ENCODE results near the gene TCF4.

Gene TCF4

GRCh38 chr18:55447672-55448018 is 140.3 kb downstream of the TCF4 start:
- no peak overlapping the region for H3K27ac Mint-ChIP-seq
- no peaks in the 10 kb centered on the region for H3K9me3 Mint-ChIP-seq
- no peaks in the 10 kb centered on the region for H3K36me3 Mint-ChIP-seq (ENCODE audit: low read depth)
- peaks cover 3% of the 10 kb centered on the region for H3K27me3 Mint-ChIP-seq
- DNase-seq, result no peak
- H3K4me3 Mint-ChIP-seq, result no peak overlapping the region
- H3K4me1 Mint-ChIP-seq (ENCODE audit: low read depth), result no peaks in the 10 kb centered on the region

- Mint-ChIP-seq H3K36me3 (ENCODE audit: low read depth) (no peaks in the 10 kb centered on the region), H3K4me1 (ENCODE audit: low read depth) (no peaks in the 10 kb centered on the region), H3K4me3 (no peak overlapping the region), H3K27me3 (peaks cover 3% of the 10 kb centered on the region), H3K27ac (no peak overlapping the region), H3K9me3 (no peaks in the 10 kb centered on the region)
- no peak for DNase-seq
These were observed 140.9 kb downstream of the TCF4 start for GRCh38 chr18:55446996-55447671.

- no peak for DNase-seq
- Mint-ChIP-seq H3K9me3 (no peaks in the 10 kb centered on the region), H3K27me3 (peaks cover 3% of the 10 kb centered on the region), H3K27ac (no peak overlapping the region), H3K4me1 (ENCODE audit: low read depth) (no peaks in the 10 kb centered on the region), H3K36me3 (ENCODE audit: low read depth) (no peaks in the 10 kb centered on the region), H3K4me3 (no peak overlapping the region)
These were observed 143.5 kb downstream of the TCF4 start for GRCh38 chr18:55444536-55444935.

- no peak overlapping the region for H3K27ac Mint-ChIP-seq
- H3K4me1 Mint-ChIP-seq (ENCODE audit: low read depth), result no peaks in the 10 kb centered on the region
- H3K36me3 Mint-ChIP-seq (ENCODE audit: low read depth), result no peaks in the 10 kb centered on the region
- no peaks in the 10 kb centered on the region for H3K9me3 Mint-ChIP-seq
- H3K27me3 Mint-ChIP-seq, result peaks cover 3% of the 10 kb centered on the region
- no peak for DNase-seq
- no peak overlapping the region for H3K4me3 Mint-ChIP-seq
These were observed 144.2 kb downstream of the TCF4 start for GRCh38 chr18:55443776-55444175.

GRCh38 chr18:55442561-55442960 is 145.4 kb downstream of the TCF4 start:
- no peak overlapping the region for H3K27ac Mint-ChIP-seq
- H3K4me1 Mint-ChIP-seq (ENCODE audit: low read depth), result no peaks in the 10 kb centered on the region
- H3K36me3 Mint-ChIP-seq (ENCODE audit: low read depth), result no peaks in the 10 kb centered on the region
- no peak for DNase-seq
- H3K9me3 Mint-ChIP-seq, result no peaks in the 10 kb centered on the region
- no peak overlapping the region for H3K4me3 Mint-ChIP-seq
- H3K27me3 Mint-ChIP-seq, result peaks cover 3% of the 10 kb centered on the region

- peaks cover 3% of the 10 kb centered on the region for H3K27me3 Mint-ChIP-seq
- no peaks in the 10 kb centered on the region for H3K4me1 Mint-ChIP-seq (ENCODE audit: low read depth)
- H3K36me3 Mint-ChIP-seq (ENCODE audit: low read depth), result no peaks in the 10 kb centered on the region
- no peak overlapping the region for H3K27ac Mint-ChIP-seq
- H3K9me3 Mint-ChIP-seq, result no peaks in the 10 kb centered on the region
- DNase-seq, result no peak
- H3K4me3 Mint-ChIP-seq, result no peak overlapping the region
These were observed 147.0 kb downstream of the TCF4 start for GRCh38 chr18:55440988-55441387.

GRCh38 chr18:55439056-55439455 is 148.9 kb downstream of the TCF4 start:
- Mint-ChIP-seq H3K9me3 (no peaks in the 10 kb centered on the region), H3K27ac (no peak overlapping the region), H3K4me1 (ENCODE audit: low read depth) (no peaks in the 10 kb centered on the region), H3K4me3 (no peak overlapping the region), H3K36me3 (ENCODE audit: low read depth) (no peaks in the 10 kb centered on the region), H3K27me3 (peaks cover 3% of the 10 kb centered on the region)
- no peak for DNase-seq

- DNase-seq, result no peak
- Mint-ChIP-seq H3K36me3 (ENCODE audit: low read depth) (no peaks in the 10 kb centered on the region), H3K27ac (no peak overlapping the region), H3K4me3 (no peak overlapping the region), H3K4me1 (ENCODE audit: low read depth) (no peaks in the 10 kb centered on the region), H3K9me3 (peaks cover 3% of the 10 kb centered on the region), H3K27me3 (no peaks in the 10 kb centered on the region)
These were observed 152.4 kb downstream of the TCF4 start for GRCh38 chr18:55435592-55435991.

- no peaks in the 10 kb centered on the region for H3K36me3 Mint-ChIP-seq (ENCODE audit: low read depth)
- DNase-seq, result no peak
- H3K27me3 Mint-ChIP-seq, result no peaks in the 10 kb centered on the region
- no peaks in the 10 kb centered on the region for H3K4me1 Mint-ChIP-seq (ENCODE audit: low read depth)
- H3K9me3 Mint-ChIP-seq, result peaks cover 3% of the 10 kb centered on the region
- no peak overlapping the region for H3K27ac Mint-ChIP-seq
- H3K4me3 Mint-ChIP-seq, result no peak overlapping the region
These were observed 154.3 kb downstream of the TCF4 start for GRCh38 chr18:55433648-55434047.

GRCh38 chr18:55433140-55433539 is 154.9 kb downstream of the TCF4 start:
- no peak overlapping the region for H3K4me3 Mint-ChIP-seq
- H3K27me3 Mint-ChIP-seq, result no peaks in the 10 kb centered on the region
- no peak overlapping the region for H3K27ac Mint-ChIP-seq
- H3K9me3 Mint-ChIP-seq, result peaks cover 3% of the 10 kb centered on the region
- H3K4me1 Mint-ChIP-seq (ENCODE audit: low read depth), result no peaks in the 10 kb centered on the region
- no peak for DNase-seq
- H3K36me3 Mint-ChIP-seq (ENCODE audit: low read depth), result no peaks in the 10 kb centered on the region

GRCh38 chr18:55432307-55433040 is 155.5 kb downstream of the TCF4 start:
- H3K27ac Mint-ChIP-seq, result no peak overlapping the region
- peaks cover 3% of the 10 kb centered on the region for H3K9me3 Mint-ChIP-seq

GRCh38 chr18:55430026-55430425 is 158.0 kb downstream of the TCF4 start:
- H3K36me3 Mint-ChIP-seq (ENCODE audit: low read depth), result no peaks in the 10 kb centered on the region
- no peak overlapping the region for H3K27ac Mint-ChIP-seq
- DNase-seq, result no peak
- no peaks in the 10 kb centered on the region for H3K4me1 Mint-ChIP-seq (ENCODE audit: low read depth)
- H3K27me3 Mint-ChIP-seq, result no peaks in the 10 kb centered on the region
- H3K9me3 Mint-ChIP-seq, result peaks cover 3% of the 10 kb centered on the region
- no peak overlapping the region for H3K4me3 Mint-ChIP-seq

More at GRCh38 chr18:55432307-55433040, 155.5 kb downstream of the TCF4 start:
- H3K4me1 Mint-ChIP-seq (ENCODE audit: low read depth), result no peaks in the 10 kb centered on the region
- no peak for DNase-seq
- no peaks in the 10 kb centered on the region for H3K27me3 Mint-ChIP-seq
- no peaks in the 10 kb centered on the region for H3K36me3 Mint-ChIP-seq (ENCODE audit: low read depth)
- no peak overlapping the region for H3K4me3 Mint-ChIP-seq

GRCh38 chr18:55427951-55428350 is 160.0 kb downstream of the TCF4 start:
- Mint-ChIP-seq H3K4me1 (ENCODE audit: low read depth) (no peaks in the 10 kb centered on the region), H3K36me3 (ENCODE audit: low read depth) (no peaks in the 10 kb centered on the region), H3K27ac (no peak overlapping the region), H3K9me3 (peaks cover 3% of the 10 kb centered on the region), H3K4me3 (no peak overlapping the region), H3K27me3 (no peaks in the 10 kb centered on the region)
- DNase-seq, result no peak

- Mint-ChIP-seq H3K27ac (no peak overlapping the region), H3K9me3 (no peaks in the 10 kb centered on the region), H3K4me1 (ENCODE audit: low read depth) (peaks cover 2% of the 10 kb centered on the region), H3K27me3 (peaks cover 3% of the 10 kb centered on the region), H3K36me3 (ENCODE audit: low read depth) (no peaks in the 10 kb centered on the region), H3K4me3 (no peak overlapping the region)
- no peak for DNase-seq
These were observed 162.3 kb downstream of the TCF4 start for GRCh38 chr18:55425698-55426097.

- H3K4me3 Mint-ChIP-seq, result no peak overlapping the region
- no peak for DNase-seq
- H3K9me3 Mint-ChIP-seq, result no peaks in the 10 kb centered on the region
These were observed 165.4 kb downstream of the TCF4 start for GRCh38 chr18:55422456-55423180.

More at GRCh38 chr18:55422456-55423180, 165.4 kb downstream of the TCF4 start:
- H3K27ac Mint-ChIP-seq, result no peak overlapping the region
- peaks cover 4% of the 10 kb centered on the region for H3K4me1 Mint-ChIP-seq (ENCODE audit: low read depth)
- H3K36me3 Mint-ChIP-seq (ENCODE audit: low read depth), result no peaks in the 10 kb centered on the region
- peaks cover 11% of the 10 kb centered on the region for H3K27me3 Mint-ChIP-seq
